H4 (cell line): ENCODE data around the gene CTSW. TPM values are rescaled to one million over a fixed set of nuclear protein-coding genes. Genes with fewer than 3 reads are reported as not detected.

Experiments used
- DNase-seq: peaks from one replicate; pipeline ENCODE4 v3.0.0-alpha.2; 2015; ENCODE audit warnings: low spot score
- total RNA-seq: library from RNA; depleted of rRNA; stranded (reverse); fragments of >200 nt; shearing (Covaris generic); gene quantifications from 2 replicates; pipeline ENCODE4 v1.2.3, GENCODE V29; 2014

The CTSW gene
- total RNA-seq, 1 experiment from 2014 or later = not detected

DNA sequence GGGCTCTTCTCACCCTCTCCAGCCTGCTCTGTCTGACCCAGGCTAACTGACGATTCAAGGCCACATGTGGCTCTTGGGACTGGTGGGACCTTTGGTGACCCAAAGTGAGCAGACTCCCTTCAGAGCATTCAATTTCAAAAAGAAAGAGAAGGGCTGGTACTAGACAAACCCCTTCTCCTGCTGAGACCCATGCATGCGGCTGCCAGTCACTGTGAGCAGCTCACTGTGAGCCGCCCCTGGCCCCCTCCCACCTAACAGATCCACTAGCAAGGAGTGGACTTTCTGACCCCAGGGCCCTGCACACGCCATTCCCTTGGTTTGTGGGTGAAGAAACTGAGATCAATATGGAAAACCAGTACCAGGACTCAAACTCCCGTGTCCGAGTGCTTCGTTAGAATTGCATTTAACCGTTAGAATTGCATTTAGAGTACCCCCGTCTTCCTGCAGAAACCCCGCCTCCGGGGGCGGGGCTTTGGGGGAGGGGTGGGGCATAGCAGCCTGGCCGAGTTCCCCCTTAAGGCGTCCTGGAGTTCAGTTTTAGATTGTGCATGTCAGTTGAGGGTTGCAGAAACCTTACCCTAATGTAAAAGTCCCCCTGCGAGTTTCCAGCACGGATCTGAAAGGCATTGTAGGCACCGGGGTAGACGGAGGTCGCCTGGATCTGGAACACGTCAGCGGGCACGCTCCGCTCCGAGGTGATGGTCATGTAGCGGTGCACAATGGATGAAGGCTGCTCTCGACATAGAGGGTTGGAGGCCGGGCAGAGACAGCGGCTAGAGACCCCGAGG lies 12.2 kb upstream of the CTSW start:
- no peak for DNase-seq

GRCh38 chr11:65868076-65868667 lies 11.5 kb upstream of the CTSW start:
- no peak for DNase-seq

DNA sequence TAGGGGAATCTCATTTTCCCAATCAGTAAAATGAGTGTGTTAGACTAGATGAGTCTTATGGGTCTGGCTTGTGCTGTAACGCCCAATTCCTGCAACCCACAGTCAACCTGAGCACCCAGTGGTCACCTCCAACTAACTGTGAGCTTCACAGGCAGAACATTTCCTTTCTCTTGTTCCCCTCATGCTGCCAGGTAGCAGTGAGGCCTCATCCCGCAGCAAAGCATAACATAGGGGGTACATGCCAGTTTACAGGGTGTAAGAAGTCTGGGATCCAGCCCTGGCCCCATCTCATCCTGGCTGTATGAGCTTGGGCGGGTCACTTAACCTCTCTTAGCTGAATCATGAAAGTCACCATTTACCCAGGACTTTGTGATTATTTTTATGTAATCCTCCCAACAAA lies 10.7 kb upstream of the CTSW start:
- no peak for DNase-seq

GRCh38 chr11:65869643-65870306 lies 9.9 kb upstream of the CTSW start:
- no peak for DNase-seq

DNA sequence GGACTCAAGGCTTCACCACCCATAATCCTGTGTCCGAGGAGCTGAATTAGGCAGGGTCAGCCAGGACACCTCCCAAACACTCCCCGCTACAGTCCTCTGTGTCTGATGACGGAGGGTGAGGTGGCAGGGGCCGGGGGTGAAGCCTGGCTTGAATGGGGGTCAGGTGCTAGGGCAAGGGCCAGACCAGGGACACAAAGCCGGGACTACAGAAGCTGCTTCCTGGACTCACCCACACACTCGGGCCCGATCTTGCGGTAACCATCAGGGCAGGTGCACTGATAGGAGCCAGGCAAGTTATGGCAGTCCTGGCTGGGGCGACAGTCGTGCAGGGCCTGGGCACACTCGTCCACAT lies 9.4 kb upstream of the CTSW start:
- no peak for DNase-seq

DNA sequence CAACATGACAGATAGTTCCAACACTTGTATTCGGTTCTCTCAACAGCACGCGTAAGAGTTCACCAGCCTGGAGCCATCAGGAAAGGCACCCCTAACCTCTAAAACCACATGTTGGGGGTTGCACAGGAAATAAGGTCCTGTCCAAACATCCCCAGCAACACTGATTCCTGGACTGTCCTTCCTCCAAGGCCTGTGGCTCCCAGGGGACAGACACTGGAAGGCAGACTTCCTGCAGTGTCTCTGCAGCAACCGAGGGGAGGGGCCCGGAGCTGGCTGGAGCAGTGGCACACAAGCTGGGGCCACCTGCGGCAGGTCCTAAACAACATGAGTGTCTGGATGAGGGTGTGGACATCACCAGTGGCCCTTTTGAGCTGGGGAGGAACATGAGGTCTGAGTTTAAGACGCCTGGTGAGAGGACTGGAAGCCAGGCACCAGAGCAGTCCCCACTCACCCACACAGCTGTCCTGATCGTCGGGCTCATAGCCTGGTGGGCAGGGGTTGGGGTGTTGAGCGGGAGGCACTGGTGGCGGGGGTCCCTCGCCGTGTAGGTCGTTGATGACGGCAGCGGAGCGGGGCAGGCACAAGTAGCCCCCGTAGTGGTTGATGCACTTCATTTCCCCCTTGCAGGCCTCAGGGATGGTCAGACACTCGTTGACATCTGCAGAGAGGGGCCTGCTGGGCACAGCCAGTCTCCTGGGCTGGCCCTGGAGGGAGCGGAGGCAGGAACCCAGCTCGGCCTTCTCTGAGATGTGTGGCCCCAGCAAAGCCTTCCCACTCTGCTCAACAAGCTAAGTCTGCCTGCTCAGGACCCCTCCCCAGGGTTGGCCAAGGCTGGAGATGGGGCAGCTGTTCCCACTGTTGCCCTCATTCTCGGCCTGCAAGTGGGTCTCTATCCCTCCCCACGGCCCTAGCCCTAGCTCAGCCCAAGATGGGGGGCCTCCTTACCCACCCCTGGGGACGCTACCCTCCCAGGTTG lies 8.6 kb upstream of the CTSW start:
- DNase-seq = no peak

GRCh38 chr11:65871811-65872548 lies 7.7 kb upstream of the CTSW start:
- no peak for DNase-seq

- DNase-seq = no peak
These were observed 6.9 kb upstream of the CTSW start, which contains the start of gene EFEMP2 for GRCh38 chr11:65872586-65873317. EFEMP2 (minus strand) TSS chr11:65872800; CDS start chr11:65872354, 446 bp downstream.

DNA sequence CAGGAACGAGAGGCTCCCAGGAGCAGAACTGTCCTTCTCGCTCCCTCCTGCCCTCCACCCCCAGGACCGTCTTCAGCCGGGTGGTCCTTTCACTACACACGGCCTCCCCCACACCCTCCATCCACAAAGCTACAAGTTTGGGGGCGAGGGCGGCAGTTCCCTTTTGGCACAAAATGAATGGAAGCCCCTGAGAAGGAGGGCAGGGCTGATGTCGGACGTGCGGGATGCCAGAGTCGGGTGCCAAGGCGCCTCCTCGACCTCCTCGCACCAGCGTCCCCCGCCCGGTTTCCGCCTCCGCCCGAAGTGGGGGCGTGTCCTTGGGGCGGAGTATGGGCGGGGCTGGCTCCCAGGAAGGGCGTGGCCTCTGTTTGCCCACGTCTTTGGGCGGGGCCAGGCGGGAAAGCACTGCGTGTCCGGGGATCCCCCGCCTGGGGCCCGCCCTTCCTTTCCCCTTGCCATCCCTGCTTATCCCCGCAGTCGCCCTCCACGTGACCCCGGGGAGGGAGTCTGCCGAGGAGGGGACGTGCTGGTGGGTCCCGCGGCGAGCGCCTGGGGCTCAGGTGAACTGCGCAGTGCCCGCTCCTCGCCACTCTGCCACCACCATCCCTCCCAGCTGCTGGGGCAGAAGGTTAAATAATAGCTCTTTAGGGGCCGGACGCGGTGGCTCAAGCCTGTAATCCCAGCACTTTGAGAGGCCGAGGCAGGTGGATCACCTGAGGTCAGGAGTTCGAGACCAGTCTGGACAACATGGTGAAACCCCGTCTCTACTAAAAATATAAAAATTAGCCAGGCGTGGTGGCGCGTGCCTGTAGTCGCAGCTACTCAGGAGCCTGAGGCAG lies 6.1 kb upstream of the CTSW start:
- DNase-seq = peak; percentile 78

DNA sequence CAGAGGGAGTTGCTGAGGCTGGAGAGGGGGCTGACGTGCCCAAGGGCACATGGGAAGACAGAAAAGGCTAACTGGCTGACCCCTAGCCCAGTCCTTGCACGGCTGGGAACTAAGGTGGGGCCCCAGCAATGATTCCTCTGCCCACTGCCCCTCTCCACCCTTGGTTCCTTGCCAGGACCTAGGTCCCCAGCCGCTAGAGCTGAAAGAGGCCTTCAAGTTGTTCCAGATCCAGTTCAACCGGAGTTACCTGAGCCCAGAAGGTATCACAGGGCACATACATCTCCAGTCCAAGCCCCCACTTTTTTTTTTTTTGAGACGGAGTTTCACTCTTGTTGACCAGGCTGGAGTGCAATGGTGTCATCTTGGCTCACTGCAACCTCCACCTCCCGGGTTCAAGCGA lies 390 bp downstream of the CTSW start:
- DNase-seq = no peak

DNA sequence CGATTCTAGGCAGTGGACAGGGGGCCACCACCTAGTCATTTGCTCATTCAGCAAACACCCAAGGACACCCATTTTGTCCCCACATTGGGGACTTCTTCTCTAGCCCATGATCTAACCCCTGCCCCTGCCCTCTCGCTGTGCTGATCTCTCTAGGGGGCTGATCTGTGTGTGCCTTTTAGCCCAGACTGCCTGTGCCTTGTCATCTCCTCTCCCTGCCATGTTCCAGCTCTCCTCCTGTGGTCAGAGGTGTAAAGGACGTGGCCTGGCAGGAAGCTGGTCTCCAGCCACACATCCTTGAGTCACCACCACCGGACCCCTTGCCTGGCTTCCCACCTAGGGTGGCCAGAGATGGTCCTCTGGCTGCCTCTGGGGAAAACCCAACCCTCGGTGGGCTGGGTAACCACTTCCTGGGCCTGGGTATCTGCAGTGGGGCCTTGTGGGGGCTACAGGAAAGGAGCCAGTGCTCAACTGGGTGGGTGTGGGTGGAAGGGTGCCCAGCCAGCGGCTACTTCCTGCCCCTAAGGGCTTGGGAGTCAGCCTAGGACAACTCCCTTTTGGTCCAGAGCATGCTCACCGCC lies 1.3 kb downstream of the CTSW start:
- DNase-seq = no peak

- DNase-seq = no peak
These were observed 2.8 kb downstream of the CTSW start for GRCh38 chr11:65882120-65883057.

GRCh38 chr11:65883058-65883761 lies 3.6 kb downstream of the CTSW start:
- DNase-seq = no peak

- no peak for DNase-seq
These were observed 4.4 kb downstream of the CTSW start for GRCh38 chr11:65883786-65884715.

DNA sequence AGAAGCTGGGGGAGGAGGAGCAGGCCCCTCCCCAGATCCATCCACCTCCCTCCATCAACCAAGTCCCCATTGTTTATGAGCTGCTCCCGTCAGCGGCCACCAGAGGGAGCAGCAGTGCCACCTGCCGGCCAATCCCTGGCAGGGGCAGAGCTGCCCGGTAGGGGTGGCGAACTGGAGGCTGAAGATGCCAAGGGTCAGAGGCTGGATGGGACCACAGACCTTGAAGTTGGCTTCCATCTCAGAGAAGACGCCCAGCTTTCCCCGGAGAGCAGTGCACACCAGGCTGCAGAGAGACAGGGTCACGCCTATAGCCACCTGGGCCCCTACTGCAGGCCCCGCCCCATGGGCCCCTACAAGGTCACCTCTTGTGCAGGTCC lies 5.1 kb downstream of the CTSW start:
- DNase-seq = peak; percentile 61

DNA sequence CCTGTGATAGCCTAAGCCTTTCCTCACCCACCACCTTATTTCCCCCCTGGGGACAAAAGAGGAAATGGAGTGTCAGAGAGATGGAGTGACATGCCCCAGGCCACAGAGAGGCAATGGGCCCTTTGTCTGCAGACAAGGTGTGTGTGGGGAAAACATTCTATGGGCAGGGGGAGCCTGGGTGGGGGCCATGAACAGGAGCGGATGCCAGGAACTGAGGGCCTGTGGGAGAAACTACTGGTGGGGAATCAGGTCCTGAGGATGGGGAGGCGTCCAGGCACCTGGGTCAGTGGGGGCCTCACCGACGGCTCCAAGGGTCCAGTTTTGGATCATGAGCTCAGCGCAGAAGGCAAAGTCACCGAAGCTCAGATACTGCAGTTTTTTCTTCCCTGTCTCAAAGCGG lies 5.6 kb downstream of the CTSW start:
- no peak for DNase-seq
